C4-2B (cell line): ENCODE measurements around the gene RPGRIP1L.

Experiments
- H3K27ac ChIP-seq: fragments of 450-650 bp; 2 replicates; pipeline ENCODE4 v1.5.1; 2017
- ZFX ChIP-seq: fragments of 450-650 bp; IDR thresholded peaks from 2 replicates; pipeline ENCODE4 v1.6.1; 2017
- TF ChIP-seq, protein P1 (sequence below): fragments of 450-650 bp; conservative IDR thresholded peaks from 2 replicates; pipeline ENCODE4 v1.5.1; 2017; ENCODE audit warnings: mild to moderate bottlenecking

The RPGRIP1L gene

DNA sequence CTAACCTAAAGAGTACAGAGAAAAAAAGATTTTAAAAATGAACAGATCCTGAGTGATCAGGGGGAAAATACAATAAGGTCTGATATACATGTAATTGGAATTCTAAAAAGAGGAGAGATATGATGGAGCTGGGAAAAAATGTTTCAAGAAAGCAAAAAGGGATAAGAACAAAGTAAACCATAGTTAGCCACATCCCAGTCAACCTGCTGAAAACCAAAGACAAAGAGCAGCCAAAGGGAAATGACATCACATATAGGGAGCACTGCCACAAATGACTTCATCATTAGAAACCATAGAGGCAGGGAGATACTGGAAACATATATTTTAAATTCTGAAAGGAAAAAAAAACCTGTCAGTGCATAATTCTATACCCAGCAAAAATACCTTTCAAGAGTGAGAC, 131.9 kb downstream of the RPGRIP1L start:
- H3K27ac ChIP-seq: no peak overlapping the region
- no peak for TF ChIP-seq ZFX
- TF ChIP-seq, protein P1, sequence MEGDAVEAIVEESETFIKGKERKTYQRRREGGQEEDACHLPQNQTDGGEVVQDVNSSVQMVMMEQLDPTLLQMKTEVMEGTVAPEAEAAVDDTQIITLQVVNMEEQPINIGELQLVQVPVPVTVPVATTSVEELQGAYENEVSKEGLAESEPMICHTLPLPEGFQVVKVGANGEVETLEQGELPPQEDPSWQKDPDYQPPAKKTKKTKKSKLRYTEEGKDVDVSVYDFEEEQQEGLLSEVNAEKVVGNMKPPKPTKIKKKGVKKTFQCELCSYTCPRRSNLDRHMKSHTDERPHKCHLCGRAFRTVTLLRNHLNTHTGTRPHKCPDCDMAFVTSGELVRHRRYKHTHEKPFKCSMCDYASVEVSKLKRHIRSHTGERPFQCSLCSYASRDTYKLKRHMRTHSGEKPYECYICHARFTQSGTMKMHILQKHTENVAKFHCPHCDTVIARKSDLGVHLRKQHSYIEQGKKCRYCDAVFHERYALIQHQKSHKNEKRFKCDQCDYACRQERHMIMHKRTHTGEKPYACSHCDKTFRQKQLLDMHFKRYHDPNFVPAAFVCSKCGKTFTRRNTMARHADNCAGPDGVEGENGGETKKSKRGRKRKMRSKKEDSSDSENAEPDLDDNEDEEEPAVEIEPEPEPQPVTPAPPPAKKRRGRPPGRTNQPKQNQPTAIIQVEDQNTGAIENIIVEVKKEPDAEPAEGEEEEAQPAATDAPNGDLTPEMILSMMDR: no peak

DNA sequence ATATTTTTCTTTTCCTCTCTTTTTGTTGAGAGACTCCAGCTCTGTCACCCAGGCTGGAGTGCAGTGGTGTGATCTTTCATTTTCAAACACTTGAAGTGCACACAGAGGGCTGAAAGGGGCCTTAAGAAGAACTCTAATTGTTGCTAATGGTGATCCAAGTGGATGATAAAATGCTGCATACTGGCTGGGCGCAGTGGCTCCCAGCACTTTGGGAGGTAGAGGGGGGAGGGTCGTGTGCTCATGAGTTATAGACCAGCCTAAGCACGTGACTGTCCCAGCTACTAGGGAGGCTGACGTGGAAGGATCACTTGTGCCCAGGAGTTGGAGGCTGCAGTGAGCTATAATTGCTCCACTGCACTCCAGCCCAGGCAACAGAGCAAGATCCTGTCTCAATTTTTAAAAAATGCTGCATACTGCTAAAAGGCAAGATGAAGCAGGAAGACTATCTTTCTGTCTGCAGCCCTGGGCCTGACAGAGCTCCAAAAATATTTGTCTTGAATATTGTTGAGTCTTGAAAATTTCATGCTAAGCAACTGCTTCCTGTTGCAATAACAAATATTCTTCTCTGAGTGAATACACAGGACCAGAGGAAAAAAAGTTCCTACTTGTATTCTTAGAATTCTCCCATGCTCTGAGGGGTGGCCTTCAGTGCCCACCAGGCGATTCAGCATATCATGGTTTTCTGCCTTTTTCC, 137.0 kb downstream of the RPGRIP1L start:
- TF ChIP-seq, protein P1: no peak
- no peak for TF ChIP-seq ZFX
- H3K27ac ChIP-seq: no peak overlapping the region

DNA sequence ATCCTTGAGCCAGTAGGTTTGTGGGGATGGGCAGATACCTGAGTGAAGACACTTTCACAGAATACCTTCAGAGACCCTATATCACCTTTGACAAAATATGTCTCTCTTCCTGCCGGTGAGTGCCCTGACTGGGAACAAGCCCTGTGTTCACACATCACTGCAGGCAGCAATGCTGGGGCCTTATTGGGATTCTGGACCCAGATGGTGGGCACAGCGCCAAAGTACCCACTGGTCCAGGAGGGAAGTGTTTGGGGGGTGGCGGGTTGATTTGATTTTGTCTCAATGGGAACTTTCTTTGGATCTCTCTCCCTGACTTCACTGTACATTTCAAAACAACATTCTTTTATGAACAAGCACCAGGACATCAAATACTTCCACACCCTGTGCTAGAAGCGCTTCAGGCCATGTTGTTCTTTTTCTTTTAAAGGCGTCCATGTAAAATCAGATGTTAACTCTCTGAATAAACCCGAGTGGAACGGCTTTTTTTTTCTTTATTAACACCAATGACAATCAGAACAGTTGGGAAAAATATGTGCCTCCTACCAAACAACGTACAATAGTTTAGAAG, 138.3 kb downstream of the RPGRIP1L start:
- TF ChIP-seq, protein P1: no peak
- no peak for TF ChIP-seq ZFX
- H3K27ac ChIP-seq: no peak overlapping the region

DNA sequence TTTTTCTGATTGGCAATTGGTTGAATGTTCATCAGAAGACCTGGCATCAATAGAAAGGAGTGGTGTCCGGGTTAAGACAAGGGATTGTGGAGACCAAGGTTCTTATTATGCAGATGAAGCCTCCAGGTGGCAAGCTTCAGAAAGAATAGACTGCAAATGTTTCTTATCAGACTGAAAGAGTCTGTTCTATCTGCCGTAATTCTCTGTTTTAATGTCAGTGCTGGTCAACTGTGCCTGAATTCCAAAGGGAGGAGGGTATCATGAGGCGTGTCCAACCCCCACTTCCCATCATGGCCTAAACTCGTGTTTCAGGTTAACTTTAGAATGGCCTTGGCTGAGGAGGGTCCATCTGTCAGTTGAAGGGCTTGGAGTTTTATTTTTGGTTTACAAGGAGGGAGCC, 140.2 kb downstream of the RPGRIP1L start:
- TF ChIP-seq ZFX: no peak
- TF ChIP-seq, protein P1: no peak
- H3K27ac ChIP-seq: no peak overlapping the region

DNA sequence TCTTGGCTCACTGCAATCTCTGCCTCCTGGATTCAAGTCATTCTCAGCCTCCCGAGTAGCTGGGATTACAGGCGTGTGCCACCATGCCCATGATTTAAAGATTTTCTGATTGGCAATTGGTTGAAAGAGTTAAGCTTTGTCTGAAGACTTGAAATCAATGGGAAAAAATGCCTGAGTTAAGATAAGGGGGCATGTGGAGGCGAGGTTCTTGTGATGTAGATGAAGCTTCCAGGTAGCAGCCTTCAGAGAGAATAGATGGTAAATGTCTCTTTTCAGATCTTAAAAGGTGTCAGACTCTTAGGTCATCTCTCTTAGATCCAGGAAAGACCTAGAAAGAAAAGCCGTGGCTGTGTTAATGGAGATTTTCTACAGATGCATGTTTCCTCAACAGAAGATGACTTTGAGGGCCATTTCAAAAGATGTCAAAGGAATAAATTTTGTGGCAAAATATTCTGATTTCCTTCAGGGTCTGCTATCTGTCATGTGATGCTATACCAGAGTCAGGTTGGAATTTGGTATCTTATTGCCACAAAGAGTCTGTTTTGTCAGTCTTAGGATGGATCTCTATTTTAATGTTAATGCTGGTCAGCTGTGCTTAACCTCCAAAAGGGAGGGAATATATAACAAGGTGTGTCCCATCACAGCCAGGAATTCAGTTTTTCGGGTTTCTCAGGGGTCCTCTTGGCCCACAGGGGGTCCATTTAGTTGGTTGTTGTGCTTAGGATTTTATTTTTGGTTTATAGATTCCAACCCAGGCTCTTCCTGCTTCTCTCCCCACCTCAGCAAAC, 142.4 kb downstream of the RPGRIP1L start:
- TF ChIP-seq, protein P1: no peak
- no peak for TF ChIP-seq ZFX
- H3K27ac ChIP-seq: no peak overlapping the region

DNA sequence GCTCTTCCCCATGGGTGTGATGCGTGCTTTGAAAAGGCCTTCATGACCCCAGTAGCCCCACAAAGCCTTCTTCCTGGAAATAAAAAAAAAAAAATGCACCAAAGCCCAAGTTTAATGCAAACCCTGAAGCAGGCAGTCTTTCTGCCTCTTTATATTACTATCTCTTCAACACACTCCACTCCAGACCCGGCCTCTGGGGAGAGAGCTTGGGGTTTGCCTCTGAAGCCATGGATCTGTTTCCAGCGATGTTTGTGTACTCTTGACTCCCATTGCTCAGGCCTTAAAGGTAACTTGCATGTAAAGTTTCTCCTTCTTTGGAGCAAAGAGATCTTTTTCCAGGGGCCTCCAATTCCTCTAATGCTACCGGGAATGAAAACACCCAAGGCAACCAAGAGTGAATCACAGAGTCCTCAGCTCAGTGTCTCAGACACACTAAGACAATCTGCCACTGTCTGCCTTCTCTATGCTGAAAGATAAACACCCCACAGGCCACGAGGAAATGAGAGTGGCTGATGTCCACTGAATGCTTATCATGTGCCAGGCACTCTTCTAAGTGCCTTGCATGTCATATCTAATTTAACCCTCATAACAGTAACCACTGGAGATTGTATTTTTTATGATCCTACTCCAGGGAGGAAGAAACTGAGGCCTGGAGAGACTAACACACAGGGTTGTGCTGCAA, 144.2 kb downstream of the RPGRIP1L start:
- TF ChIP-seq, protein P1: no peak
- no peak for TF ChIP-seq ZFX
- H3K27ac ChIP-seq: no peak overlapping the region
